HS-5 (cell line): Measurements from ENCODE around the gene C19orf85.
"Not testable (repeated sequence)": the region's sequence is repeated elsewhere in the genome, so short reads cannot be mapped to it uniquely, and the experiment has no call there.

Source experiments
- DNase-seq: peaks from one replicate; pipeline ENCODE4 v3.0.0-alpha.2; 2012; ENCODE audit warnings: low read depth

The C19orf85 gene

DNA sequence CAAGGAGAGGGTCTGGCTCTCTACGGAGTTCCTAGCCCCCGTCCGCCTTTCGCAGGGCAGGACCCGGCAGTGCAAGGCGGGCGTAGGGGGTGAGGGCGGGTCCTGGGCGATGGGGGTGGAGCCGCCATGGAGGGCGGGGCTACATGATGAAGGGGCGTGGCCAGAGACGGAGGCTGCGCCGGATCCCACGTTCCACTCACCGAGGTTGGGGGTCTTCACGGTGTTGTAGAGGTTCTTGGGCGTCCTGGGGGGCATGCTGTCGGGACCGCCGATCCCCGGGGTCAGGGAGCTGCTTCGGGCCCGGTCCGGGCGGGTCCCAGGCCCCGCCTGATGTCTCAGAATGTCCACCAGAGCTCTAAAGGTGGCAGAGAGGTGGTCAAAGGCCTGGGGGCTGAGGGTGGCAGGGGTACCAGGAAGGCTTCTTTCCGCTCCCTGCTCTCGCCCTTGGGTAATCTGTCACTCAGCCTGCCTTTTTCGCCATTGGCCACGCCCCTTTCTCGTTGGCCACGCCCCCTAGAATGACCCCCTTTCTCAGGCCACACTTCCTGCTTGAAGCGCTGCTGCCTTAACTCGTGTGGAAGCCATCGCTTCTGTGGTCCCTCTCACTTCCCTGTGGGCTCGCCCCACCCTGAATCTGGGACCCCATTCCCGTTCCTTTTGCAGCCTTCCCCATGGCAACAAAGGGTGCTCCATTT is 24.0 kb downstream of the C19orf85 start:
- DNase-seq: no peak

DNA sequence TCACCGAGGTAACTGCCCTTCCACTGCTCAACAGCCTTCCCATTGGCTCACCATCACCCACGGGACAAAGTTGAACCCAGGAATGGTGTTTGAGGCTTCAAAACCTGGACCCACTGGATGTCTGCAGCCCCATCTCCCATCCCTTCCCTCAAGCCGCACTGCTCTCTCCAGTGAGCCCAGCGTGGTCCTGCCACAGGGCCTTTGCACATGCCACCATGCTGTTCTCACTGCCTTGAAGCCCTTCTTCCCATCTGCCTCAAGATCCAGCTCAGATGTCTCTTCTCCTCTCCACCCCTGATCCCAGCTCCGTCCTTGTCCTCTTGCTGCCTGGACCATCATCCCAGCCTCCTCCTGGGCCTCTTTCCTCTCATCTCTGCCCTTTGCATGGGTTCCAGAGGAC is 25.5 kb downstream of the C19orf85 start:
- no peak for DNase-seq

DNA sequence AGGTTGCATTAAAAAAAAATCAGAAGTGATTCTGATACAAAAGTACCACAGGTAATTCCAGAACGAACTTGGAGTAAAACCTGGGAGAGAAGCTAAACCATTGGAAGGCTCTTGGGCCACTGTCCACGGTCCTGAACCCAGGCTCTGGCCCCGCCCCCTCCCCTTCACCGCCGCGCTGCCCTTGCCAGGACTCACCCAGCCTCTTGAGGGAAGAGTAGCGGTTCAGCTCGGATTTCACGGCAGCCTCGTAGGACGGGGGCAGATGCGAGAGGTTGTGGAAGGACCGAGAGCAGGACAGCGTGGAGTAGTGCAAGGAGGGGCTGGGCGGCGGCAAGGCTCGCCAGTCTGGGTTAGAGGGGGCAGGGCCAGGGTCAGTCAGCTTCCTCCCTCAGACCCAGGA is 27.1 kb downstream of the C19orf85 start:
- no peak for DNase-seq

DNA sequence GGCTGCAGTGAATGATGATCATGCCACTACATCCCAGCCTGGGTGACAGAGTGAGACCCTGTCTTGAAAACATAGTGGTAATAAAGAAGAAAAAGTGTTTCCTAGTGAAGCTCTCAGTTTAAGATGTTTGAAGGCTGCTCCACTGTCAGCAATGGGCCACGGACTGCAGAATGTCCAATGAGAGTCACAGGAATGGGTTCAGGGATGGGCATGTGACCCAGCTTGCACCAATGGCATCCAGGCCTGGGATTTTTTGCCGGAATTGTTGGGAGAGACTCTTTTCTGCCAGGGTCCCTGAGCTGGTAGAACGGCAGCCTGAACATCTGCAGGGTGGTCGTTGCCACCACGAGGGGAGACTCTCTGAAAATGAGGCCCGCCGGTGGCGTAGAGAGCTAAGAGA is 27.7 kb downstream of the C19orf85 start:
- DNase-seq: no peak

DNA sequence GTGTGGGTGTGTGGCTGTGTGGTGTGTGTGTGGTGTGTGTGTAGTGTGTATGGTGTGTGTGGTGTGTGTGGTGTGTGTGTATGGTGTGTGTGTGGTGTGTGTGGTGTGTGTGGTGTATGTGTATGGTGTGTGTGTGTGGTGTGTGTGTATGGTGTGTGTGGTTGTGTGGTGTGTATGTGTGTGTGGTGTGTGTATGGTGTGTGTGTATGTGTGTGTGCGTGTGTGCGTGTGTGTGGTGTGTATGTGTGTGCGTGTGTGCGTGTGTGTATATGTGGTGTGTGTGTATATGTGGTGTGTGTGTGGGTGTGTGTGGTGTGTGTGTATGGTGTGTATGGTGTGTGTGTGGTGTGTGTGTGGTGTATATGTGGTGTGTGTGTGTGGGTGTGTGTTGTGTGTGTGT is 29.5 kb downstream of the C19orf85 start:
- DNase-seq: no peak

DNA sequence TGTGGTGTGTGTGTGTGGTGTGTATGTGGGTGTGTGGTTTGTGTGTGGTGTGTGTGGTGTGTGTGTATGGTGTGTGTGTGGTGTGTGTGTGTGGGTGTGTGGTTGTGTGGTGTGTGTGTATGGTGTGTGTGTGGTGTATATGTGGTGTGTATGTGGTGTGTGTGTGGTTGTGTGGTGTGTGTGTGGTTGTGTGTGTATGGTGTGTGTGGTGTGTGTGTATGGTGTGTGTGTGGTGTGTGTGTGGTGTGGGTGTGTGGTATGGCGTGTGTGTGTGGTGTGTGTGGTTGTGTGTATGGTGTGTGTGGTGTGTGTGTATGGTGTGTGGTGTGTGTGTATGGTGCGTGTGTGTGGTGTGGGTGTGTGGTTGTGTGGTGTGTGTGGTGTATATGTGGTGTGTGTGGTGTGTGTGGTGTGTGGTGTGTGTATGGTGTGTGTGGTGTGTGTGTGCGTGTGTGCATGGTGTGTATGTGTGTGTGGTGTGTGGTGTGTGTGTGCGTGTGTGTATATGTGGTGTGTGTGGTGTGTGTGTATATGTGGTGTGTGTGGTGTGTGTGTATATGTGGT is 30.1 kb downstream of the C19orf85 start:
- no peak for DNase-seq

DNA sequence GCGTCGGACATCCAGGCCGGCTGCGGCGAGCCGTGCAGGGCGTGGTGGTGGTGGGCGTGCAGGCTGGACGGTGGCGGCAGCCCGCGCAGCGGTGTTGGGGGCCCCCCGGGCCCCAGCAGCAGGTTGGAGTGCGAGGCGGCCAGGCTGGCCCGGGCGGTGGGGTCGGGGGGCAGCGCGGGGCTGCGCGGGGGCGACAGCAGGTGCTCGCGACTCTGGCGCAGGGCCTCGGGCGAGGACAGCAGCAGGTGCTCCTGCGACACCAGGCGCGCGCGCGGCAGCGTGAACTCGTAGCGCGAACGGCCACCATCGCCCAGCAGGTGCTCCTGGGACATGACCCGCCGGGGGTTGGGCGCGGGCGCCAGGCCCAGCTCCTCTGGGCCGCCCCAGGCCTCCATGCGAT is 31.3 kb downstream of the C19orf85 start:
- no peak for DNase-seq

DNA sequence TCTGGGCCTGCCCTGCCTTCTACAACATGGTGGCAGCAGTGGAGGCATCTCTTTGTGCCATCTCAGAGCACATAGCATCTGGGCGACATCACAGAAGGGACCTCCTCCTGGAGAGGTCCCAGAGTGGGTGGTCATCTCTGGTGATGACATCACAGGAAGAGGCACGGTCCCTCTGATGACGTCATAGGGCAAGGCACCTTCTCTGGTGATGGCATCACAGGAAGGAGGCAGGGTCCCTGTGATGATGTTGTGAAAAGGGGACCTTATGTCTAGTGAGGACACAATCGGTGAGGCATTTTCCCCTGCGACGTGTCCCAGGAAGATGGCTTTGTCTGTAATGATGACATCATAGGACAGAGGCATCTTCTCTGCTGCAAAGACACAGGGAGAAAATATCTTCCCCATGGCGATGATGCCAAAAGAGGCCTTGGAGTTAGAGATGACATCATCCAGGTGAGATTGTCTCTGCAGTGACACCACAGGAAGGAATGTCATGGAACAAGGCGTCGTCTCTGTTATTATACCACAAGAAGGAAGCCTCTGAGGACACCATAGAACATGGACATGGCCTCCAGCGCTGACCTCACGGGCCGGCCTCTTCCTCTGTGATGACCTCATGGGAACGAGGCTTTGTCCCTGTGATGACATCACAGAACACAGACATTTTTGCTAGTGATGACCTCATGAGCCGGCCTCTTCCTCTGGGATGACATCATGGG is 32.2 kb downstream of the C19orf85 start:
- no peak for DNase-seq

DNA sequence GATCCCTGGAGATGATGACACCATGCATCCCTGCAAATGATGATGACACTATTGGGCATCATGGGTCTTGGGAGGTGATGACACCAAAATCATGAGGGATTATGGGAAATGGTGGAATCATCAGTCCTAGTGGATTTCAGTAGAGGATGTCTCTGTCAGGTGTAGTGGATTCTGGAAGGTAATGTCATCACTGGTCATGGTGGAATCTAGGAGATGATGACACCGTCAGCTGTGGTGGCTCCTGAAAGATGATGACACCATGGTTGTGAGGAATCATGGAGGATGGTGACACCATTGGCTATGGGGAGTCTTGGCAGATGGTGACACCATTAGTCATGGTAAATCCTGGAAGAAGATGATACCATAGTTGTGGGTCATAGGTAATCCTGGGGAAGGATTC is 33.4 kb downstream of the C19orf85 start:
- DNase-seq: no peak

DNA sequence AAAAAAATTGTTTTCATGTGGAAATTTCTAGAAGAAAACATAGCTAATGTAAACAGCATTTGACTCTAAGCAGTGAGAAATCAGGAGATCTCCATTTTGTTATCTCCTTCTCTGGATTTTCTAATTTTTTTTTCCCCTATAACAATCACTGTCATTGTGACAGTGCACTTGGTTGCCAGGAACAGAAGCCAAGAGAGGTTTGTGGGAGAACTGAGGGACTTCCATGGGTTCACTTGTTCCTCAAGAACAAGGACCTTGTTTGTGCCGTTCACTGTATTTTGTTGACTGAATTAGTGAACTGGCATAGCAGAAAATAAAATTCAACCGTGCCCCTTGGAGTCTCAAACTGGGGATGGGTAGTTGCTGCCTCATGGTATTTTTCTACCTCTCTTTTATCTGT is 38.5 kb downstream of the C19orf85 start:
- no peak for DNase-seq

DNA sequence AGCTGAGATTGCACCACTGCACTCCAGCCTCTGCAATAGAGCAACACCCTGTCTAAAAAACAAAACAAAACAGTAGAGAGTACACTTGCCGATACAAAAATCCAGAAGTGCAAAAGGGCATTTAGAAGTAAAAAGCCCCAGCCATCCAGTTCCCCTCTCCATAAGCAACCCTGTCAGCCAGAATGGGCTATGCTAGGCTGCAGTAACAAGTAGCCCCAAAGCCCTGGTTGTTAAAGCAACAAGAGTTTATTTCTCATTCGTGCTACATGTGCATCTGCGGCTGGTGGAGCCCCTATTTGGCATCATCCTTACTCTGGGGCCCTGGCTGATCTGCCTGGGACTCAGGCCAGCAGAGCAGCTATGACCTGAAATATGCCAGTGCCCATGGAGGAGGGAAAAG is 40.0 kb downstream of the C19orf85 start:
- DNase-seq: no peak

DNA sequence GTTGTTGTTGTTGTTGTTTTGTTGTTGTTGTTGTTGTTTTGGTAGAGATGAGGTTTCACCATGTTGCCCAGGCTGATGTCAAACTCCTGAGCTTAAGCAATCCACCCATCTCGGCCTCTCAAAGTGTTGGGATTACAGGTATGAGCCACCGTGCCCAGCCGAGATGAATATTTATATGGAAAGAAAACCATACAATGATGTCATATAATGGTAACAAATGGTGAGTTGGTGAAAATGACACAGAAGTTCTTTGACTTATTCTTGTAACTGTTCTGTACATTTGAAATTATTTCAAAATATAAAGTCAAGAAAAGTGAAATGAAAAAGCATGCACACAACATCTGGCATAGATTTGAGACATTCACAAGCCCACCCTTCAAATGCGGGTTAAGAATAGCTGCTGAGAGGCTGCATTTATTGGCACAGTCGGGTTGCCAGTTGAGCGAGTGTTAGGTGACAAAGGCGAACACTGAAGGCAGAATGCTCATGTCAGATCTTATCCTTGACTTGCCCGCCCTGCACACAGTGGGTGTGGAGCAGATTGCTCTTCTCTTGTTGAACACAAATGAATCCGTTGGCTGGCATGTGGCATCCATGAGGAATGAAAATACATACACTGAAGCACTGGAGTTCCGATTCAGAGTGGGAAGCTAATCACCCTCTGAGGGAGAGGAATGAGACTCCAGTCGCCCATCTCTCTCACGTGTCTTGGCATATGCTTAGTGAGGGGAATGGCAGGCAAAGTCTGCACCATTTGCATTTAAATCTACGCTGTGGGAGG is 41.1 kb downstream of the C19orf85 start:
- DNase-seq: no peak

DNA sequence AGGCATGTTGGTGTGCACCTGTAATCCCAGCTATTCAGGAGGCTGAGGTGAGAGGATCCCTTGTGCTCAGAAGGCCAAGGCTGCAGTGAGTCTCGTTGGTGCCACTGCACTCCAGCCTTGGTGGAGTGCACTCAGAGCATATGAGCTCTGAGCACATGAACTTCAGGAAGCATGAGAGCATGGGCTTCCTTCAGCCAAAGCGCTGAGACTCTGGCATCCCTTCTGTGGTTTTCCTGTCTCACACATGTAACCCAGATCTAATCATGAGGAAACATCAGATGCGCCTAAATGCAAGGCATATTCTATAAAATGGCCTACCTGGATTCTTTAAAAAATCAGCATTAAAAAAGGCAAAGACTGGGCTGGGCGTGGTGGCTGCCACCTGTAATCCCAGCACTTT is 43.3 kb downstream of the C19orf85 start:
- DNase-seq: not testable (repeated sequence)

DNA sequence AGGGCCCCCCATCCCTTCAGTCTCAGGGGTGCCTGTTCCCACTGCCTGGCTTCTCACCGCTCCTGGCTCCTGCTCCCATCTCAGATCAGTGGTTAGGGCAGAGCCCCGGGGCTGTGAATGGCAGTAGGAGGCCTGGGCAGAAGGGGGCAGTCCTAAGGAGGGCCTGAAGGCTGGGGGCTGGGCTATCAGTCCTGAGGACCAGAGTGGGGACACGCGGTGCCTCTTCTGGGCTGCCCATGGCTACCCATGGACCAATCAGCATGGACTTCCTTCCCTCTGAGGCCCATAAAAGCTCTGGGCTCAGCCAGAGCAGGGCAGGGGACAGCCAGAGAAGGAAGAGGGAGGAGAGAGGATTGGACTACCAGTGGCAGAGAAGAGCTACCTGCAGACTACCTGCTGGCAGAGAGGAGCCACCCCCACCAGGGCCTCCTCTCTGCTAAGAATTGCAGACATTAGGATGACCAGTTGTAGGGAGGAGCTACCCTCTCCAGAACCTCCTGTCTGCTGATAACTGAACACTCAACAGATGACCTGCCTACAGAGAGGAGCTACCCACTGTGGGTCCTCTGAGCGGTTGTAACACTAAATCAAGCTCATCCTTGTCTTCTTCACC is 44.8 kb downstream of the C19orf85 start:
- DNase-seq: no peak

DNA sequence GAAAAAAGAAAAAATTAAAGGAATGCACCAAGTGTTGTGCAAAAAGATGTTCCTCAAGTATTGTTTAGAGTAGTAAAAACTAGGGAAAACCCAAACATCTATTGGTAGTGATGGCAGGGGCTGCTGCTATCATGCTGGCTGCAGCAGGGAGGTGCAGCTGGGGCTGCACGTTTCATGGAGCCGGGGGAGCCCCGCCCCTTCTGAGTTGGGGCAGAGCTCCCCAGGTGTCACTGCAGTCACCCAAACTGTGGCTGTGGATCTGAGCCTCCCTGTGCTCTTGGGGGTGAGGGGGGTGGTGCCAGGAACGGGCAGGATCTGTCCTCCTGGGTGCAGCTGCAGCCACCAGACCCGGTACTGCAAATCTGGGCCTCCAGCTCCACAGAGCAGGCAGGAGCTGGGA is 45.4 kb downstream of the C19orf85 start:
- DNase-seq: no peak

DNA sequence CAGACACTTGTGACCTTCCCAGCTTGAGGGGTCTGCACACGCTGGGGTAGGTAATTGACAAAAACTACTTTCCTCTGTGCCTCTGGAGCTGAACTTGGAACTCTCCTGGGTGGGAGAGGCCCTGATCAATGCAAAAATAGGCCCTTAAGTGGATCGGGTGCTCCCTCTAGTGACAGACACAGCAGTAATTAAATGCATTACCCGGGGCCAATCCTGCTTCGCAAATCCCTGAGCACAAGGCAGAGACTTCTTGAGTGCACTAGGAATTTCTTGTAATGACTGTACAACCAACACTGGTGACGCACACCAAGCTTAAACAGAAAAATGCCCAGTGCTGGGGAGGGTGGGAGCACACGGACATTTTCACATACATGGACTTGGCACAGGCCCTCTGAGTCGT is 46.4 kb downstream of the C19orf85 start:
- peak; percentile 60 for DNase-seq
